Forelimb muscle (tissue), 1 donor: Measurements from ENCODE around the gene ZBED6. TPM values are rescaled to one million over a fixed set of nuclear protein-coding genes. Genes with fewer than 3 reads are reported as not detected.

Experiments
- DNase-seq: peaks from one replicate; pipeline ENCODE4 v3.0.0-alpha.2; 2013; ENCODE audit warnings: low read depth
- polyA plus RNA-seq: library from polyadenylated mRNA; unstranded; fragments of 120-200 nt; gene quantifications from one replicate; pipeline ENCODE4 v1.2.1, GENCODE V29; 2013; ENCODE audit not compliant: insufficient read length

ZBED6 gene
- polyA plus RNA-seq, 1 donor: 12.0 TPM

DNA sequence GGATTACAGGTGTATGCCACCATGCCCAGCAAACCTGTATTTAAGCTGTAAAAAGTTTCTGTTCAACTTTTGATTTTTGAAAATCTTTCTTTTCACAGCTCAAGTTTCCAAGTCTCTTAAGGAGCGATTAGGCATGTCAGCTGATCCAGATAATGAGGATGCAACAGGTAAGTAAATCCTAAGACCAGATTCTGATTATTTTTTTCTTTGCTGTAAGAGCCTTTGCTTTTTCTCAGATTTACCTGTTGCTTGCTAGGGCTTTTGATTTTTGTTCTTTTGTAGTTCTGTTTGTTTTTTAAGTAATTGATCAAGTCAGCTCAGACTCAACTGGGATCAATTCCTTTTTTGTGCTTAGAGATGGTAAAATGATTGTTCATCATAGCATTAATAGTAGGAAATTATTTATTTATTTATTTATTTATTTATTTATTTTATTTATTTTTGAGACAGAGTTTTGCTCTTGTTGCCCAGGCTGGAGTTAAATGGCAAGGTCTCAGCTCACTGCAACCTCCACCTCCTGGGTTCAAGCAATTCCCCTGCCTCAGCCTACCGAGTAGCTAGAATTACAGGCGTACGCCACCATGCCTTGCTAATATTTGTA lies 44.9 kb downstream of the ZBED6 start:
- DNase-seq: no peak

DNA sequence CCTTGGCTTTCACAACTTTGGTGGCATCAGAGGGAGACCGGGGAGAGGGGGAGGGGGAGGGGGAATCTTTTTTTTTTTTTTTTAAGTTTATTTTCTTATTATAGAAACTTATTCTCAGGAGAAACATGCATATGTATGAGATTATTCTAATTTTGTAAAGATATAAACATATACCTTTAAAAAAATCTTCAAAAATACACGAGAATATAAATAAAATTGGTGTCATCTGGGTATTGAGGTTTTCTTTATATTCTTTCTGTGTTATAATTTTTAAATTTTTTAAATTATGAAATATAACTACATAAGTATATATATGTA lies 47.1 kb downstream of the ZBED6 start:
- DNase-seq: no peak

DNA sequence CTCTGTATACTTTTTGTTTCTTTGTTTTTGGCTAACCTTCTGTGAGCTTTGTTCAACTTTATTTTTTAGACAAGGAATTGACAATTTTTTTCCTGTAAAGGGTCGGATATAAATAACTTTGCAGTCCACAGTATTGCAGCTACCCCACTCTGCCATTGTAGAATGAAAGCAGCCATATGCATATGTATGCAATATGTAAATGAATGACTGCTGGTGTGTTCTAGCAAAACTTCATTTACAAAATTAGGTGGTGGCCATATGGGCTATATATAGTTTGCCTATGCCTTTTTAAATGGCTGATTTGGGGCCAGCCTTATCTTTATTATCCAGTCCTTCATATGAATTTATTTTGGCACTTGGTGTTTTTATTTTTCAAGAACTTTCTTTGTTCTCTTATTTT lies 48.0 kb downstream of the ZBED6 start:
- DNase-seq: no peak

Other genes starting within 250 kb of the ZBED6 start
- 71.1 TPM for gene ATP2B4, start 168.8 kb upstream of the ZBED6 start, polyA plus RNA-seq
- gene LAX1, start 30.4 kb upstream of the ZBED6 start, polyA plus RNA-seq: 0.19 TPM
- gene ZC3H11A, start within 50 bp of the ZBED6 start, polyA plus RNA-seq: 84.5 TPM
- 134 TPM for gene SNRPE, start 66.0 kb downstream of the ZBED6 start, polyA plus RNA-seq